Posterior cingulate gyrus (tissue), 11 donors: ENCODE results near the gene SHC1.
A peak's percentile ranks its signal among the peaks of the same experiment; 100 is the strongest.
"Not testable (repeated sequence)": the region's sequence is repeated elsewhere in the genome, so short reads cannot be mapped to it uniquely, and the experiment has no call there.

Source experiments
- DNase-seq, 10 donors: peaks; one replicate each; pipeline versions ENCODE4 v3.0.0 to v3.0.0-alpha.2; 2020 to 2021; ENCODE audit warnings: mixed read lengths in 3 of 10
- intact Hi-C: fragments of 100-400 bp; cut with DNase I; formaldehyde crosslinking; loops from one replicate; pipeline ENCODE4 v1.15.1; 2023

The SHC1 gene

GRCh38 chr1:154978360-154978759 is 7.8 kb upstream of the SHC1 start:
- intact Hi-C loops, result loop anchor here (10.0 kb wide), 1 partner anchor 424 kb away; the partner anchor contains the start of gene UBE2Q1
- DNase-seq, result no peak

- intact Hi-C loops, result loop anchor here (10.0 kb wide), 1 partner anchor 423 kb away; the partner anchor contains the start of gene UBE2Q1
- DNase-seq, result not testable (repeated sequence)
Measured at GRCh38 chr1:154977762-154978161, 7.2 kb upstream of the SHC1 start.

GRCh38 chr1:154975409-154976059 is 5.0 kb upstream of the SHC1 start:
- DNase-seq, result peak in 2 of 10 donors; percentile 71 to 79
- intact Hi-C loops, result loop anchor here (10.0 kb wide), 1 partner anchor 421 kb away; the partner anchor contains the start of gene UBE2Q1

- DNase-seq, result peak; percentile 79 to 96 (median 86)
- intact Hi-C loops, result loop anchor here (10.0 kb wide), 1 partner anchor 420 kb away; the partner anchor contains the start of gene UBE2Q1
Measured at GRCh38 chr1:154974808-154975408, 4.4 kb upstream of the SHC1 start.

GRCh38 chr1:154974102-154974807 is 3.7 kb upstream of the SHC1 start, which contains the start of gene CKS1B:
CKS1B (plus strand) TSS chr1:154974681; CDS start chr1:154974746, 65 bp downstream.
- peak; percentile 91 to 100 (median 96) for DNase-seq
- intact Hi-C loops, result loop anchor here (10.0 kb wide), 1 partner anchor 419 kb away; the partner anchor contains the start of gene UBE2Q1

- DNase-seq, result peak; percentile 62 to 97 (median 80)
- intact Hi-C loops, result loop anchor here (10.0 kb wide), 1 partner anchor 419 kb away; the partner anchor contains the start of gene UBE2Q1
Measured at GRCh38 chr1:154973344-154974101, 3.0 kb upstream of the SHC1 start.

GRCh38 chr1:154972517-154973343 is 2.2 kb upstream of the SHC1 start:
- DNase-seq, result peak in 4 of 10 donors; percentile 25 to 82 (median 54)
- intact Hi-C loops, result loop anchor here (10.0 kb wide), 1 partner anchor 418 kb away; the partner anchor contains the start of gene UBE2Q1

- no peak for DNase-seq
- intact Hi-C loops, result loop anchor here (10.0 kb wide), 1 partner anchor 417 kb away; the partner anchor contains the start of gene UBE2Q1
Measured at GRCh38 chr1:154972213-154972516, 1.6 kb upstream of the SHC1 start.

- intact Hi-C loops, result loop anchor here (10.0 kb wide), 1 partner anchor 417 kb away; the partner anchor contains the start of gene UBE2Q1
Measured at GRCh38 chr1:154971341-154971998, 923 bp upstream of the SHC1 start.

GRCh38 chr1:154969860-154970452 is 591 bp downstream of the SHC1 start:
- peak in 3 of 10 donors; percentile 77 to 84 (median 78) for DNase-seq
- intact Hi-C loops, result loop anchor here (10.0 kb wide), 1 partner anchor 415 kb away; the partner anchor contains the start of gene UBE2Q1

More at GRCh38 chr1:154971341-154971998, 923 bp upstream of the SHC1 start:
- peak in 2 of 10 donors; percentile 8 to 19 for DNase-seq

- DNase-seq, result peak in 3 of 10 donors; percentile 17 to 28 (median 23)
- intact Hi-C loops, result no loop called here
Measured at GRCh38 chr1:154969246-154969645, 1.3 kb downstream of the SHC1 start.

GRCh38 chr1:154968731-154969130 is 1.8 kb downstream of the SHC1 start:
- intact Hi-C loops, result no loop called here
- peak in 3 of 10 donors; percentile 41 to 72 (median 48) for DNase-seq

- intact Hi-C loops, result no loop called here
- DNase-seq, result peak in 2 of 10 donors; percentile 20 to 57
Measured at GRCh38 chr1:154967331-154967950, 3.1 kb downstream of the SHC1 start.

- intact Hi-C loops, result no loop called here
- DNase-seq, result peak in 2 of 10 donors; percentile 36 to 53
Measured at GRCh38 chr1:154966111-154966510, 4.4 kb downstream of the SHC1 start.

GRCh38 chr1:154964359-154964758 is 6.2 kb downstream of the SHC1 start:
- intact Hi-C loops, result loop anchor here (5.0 kb wide), 3 partner anchors 33 to 118 kb away; no protein-coding TSS in a partner anchor

GRCh38 chr1:154963643-154964042 is 6.9 kb downstream of the SHC1 start:
- DNase-seq, result peak in 2 of 10 donors; percentile 9 to 20
- intact Hi-C loops, result loop anchor here (5.0 kb wide), 3 partner anchors 34 to 119 kb away; no protein-coding TSS in a partner anchor

More at GRCh38 chr1:154964359-154964758, 6.2 kb downstream of the SHC1 start:
- peak in 2 of 10 donors; percentile 13 to 35 for DNase-seq

- intact Hi-C loops, result loop anchor here (5.0 kb wide), 3 partner anchors 34 to 119 kb away; no protein-coding TSS in a partner anchor
- peak in 2 of 10 donors; percentile 2 to 37 for DNase-seq
Measured at GRCh38 chr1:154962795-154963330, 7.7 kb downstream of the SHC1 start.
